ENCODE data around the gene PAPLN. TPM values are rescaled to one million over a fixed set of nuclear protein-coding genes. Genes with fewer than 3 reads are reported as not detected.
A peak's percentile ranks its signal among the peaks of the same experiment; 100 is the strongest.

PAPLN gene
- total RNA-seq, 1 donor from 2014 or later: 5.1 TPM

DNA sequence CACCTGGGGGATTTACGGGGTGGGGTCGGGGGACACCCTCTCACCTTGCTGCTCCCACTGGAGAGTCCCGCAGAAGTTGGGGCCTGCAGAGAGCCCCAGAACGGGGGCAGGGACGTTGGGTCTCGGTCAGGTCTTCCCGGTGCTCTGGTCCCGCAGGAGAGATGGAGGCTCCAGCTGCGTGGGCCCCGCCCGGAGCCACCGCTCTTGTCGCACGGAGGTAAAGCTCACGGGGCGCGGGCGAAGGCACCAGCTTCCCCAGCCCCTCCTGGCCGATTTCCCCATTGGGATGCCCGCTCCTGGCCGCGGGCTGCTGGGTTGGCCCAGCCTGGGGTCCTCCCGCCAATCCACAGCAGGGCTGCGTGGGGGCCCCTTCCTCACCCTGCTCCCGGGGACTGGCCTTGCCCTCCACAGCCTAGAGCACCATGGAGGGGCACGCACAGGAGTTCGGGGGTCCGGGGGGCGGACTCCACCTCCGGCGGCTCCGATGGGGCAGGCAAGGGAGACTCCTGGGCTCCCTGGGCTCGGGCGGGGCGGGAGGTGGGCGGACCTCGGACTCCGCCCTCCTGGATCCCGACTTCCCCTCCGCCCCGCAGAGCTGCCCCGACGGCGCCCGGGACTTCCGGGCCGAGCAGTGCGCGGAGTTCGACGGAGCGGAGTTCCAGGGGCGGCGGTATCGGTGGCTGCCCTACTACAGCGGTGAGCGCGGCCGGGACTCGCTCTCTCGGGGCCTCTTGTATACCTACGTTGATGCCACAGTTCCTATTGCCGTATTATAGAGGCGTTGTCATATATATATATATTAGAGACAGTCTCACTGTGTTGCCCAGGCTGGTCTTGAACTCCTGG lies 8.4 kb downstream of the PAPLN start:
- peak; percentile 67 for ATAC-seq

GRCh38 chr14:73246387-73247150 lies 9.3 kb downstream of the PAPLN start:
- no peak for ATAC-seq

- ATAC-seq: no peak
These were observed 11.0 kb downstream of the PAPLN start for GRCh38 chr14:73248108-73248868.

- no peak for ATAC-seq
These were observed 11.8 kb downstream of the PAPLN start for GRCh38 chr14:73249108-73249507.

DNA sequence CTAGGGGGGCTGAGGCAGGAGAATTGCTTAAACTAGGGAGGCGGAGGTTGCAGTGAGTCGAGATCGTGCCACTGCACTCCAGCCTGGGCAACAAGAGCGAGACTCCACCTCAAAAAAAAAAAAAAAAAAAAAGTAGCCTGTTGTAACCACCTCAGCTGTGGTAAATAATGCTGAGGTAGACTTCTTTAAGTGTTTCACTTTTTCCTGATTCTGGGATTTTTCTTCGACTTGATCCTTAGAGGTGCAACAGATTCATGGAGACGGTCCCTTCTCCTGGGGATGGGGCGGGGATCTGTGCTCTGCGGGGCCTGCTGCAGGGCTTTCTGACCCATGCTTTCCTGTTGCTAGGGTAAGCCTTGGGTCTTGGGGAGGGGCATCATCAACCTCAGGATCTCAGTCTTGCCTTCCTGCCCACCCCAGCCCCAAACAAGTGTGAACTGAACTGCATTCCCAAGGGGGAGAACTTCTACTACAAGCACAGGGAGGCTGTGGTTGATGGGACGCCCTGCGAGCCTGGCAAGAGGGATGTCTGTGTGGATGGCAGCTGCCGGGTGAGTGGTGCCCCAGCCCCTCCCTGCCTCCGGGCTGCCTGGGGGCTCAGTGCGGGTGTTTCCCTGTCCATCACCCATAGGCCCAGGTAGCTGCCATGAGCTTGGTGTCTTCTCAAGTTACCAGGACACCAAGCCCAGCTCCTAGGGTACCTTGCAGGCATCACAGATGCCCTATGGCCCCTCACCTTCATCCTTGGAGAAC lies 12.4 kb downstream of the PAPLN start:
- no peak for ATAC-seq

GRCh38 chr14:73250317-73250713 lies 13.0 kb downstream of the PAPLN start:
- no peak for ATAC-seq

DNA sequence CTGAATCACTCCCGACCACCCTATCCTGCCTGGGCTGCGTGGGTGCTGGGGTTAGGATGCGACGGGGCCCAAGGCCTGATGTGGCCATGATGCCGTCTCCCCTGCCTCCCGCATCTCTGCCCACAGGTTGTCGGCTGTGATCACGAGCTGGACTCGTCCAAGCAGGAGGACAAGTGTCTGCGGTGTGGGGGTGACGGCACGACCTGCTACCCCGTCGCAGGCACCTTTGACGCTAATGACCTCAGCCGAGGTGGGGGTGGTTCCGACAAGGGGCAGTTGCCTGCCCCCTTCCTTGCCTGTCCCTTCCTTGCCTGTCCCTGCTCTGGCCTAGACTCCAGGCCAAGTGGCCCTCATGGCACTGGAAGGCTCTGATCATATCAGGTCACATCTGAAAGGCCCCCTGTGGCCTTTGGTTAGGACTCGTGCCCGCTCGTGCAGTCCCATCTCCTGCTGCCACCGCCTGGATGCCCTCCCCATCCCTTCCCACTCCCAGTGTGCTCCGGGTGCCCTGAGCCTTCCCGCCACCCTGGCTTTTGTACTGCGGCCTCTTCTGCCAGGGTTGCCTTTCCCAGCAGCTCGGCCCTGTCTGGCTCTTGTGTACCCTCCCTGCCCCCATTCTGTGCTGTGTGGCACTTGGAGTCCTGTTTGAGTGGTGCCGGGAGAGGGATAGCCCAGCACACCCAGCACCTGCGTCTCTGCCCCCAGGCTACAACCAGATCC lies 13.6 kb downstream of the PAPLN start:
- ATAC-seq: no peak

- ATAC-seq: no peak
These were observed 14.4 kb downstream of the PAPLN start for GRCh38 chr14:73251516-73252215.

GRCh38 chr14:73252491-73253322 lies 15.4 kb downstream of the PAPLN start:
- ATAC-seq: no peak

GRCh38 chr14:73253323-73253610 lies 16.0 kb downstream of the PAPLN start:
- no peak for ATAC-seq

GRCh38 chr14:73253721-73254120 lies 16.4 kb downstream of the PAPLN start:
- ATAC-seq: no peak

GRCh38 chr14:73254247-73255004 lies 17.1 kb downstream of the PAPLN start:
- no peak for ATAC-seq

- ATAC-seq: no peak
These were observed 17.7 kb downstream of the PAPLN start for GRCh38 chr14:73255005-73255400.

GRCh38 chr14:73255693-73256225 lies 18.5 kb downstream of the PAPLN start:
- no peak for ATAC-seq

GRCh38 chr14:73258076-73258475 lies 20.8 kb downstream of the PAPLN start:
- ATAC-seq: no peak

DNA sequence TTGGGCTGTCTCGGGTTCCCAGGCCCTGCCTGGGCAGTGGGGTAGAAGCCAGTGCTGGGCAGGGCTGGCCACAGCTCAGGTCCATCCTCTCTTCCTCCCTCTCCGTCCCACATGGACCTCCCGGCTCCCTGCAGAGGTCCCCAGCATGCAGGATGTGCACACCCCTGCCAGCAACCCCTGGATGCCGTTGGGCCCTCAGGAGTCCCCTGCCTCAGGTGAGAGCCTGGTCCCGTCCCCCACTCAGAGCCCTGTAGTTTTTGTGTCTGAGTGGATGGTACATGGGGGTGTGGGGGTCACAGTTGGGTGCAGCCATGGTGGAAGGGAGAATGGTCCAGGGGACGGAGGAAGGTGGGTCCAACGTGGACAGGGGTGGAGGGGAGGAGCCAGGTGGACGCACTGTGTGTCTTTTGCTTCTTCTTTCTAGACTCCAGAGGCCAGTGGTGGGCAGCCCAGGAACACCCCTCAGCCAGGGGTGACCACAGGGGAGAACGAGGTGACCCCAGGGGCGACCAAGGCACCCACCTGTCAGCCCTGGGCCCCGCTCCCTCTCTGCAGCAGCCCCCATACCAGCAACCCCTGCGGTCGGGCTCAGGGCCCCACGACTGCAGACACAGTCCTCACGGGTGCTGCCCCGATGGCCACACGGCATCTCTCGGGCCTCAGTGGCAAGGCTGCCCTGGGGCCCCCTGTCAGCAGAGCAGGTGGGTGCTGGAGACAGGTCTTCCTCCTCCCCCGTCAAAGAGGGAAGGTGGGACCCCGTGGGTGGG lies 21.7 kb downstream of the PAPLN start:
- ATAC-seq: no peak

DNA sequence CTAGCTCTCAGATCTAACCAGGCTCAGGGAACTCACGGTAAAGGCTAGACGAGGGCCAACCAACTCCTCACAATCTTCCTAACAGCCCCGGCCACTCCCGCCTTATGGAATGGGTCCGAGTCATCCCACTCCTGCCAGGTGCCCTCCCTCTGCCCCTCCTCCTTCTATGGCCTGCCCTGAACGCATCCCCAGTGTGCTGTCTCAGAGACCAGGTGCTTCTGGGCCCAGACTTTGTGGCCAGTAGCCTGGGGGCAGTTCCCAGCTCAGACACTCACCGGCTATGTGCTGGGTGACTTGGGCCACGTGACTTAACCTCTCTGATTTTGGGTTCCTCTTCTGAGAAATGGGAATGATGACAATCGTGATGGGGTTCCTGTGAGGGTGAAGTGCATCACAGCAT lies 22.5 kb downstream of the PAPLN start:
- ATAC-seq: no peak

DNA sequence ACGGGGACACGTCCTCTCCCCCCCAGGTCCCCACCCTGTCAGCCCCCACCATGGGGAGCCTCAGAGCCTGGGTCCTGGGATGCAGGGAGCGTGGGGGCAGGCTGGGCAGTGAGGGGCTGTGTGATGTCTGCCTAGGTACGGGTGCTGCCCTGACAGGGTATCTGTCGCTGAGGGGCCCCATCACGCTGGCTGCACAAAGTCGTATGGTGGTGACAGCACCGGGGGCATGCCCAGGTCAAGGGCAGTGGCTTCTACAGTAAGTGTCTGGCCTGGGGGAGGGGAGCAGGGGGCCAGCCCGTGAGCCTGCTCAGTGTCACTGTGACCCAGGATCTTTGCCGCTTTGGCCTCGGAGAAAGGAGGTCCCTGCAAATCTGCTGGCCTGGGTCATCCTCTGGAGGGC lies 23.3 kb downstream of the PAPLN start:
- no peak for ATAC-seq

GRCh38 chr14:73261075-73261474 lies 23.8 kb downstream of the PAPLN start:
- ATAC-seq: no peak

All from esophagus mucosa (tissue), 1 donor.